GM23338 (cell line): ENCODE data around the gene PAK1. TPM values are rescaled to one million over a fixed set of nuclear protein-coding genes. Genes with fewer than 3 reads are reported as not detected.

Source experiments
- ATAC-seq: fragments of 200-7000 bp; cut with Tn5 transposase; 3 replicates; pipeline ENCODE4 v1.9.1; 2020
- DNase-seq: peaks from one replicate; pipeline ENCODE4 v3.0.0-alpha.2; 2015; ENCODE audit warnings: low spot score
- H2AFZ ChIP-seq: fragments of 200-600 bp; sonication (generic); 2 replicates; pipeline ENCODE4 v1.8.0; 2016; ENCODE audit warnings: antibody characterized with exemption, mild to moderate bottlenecking, moderate library complexity
- H3F3A ChIP-seq: fragments of 200-600 bp; sonication (generic); replicated peaks from 2 replicates; pipeline ENCODE4 v1.8.0; 2017; ENCODE audit warnings: antibody characterized with exemption, mixed run types, low read depth
- H3K27ac ChIP-seq: fragments of 200-600 bp; sonication (generic); 2 replicates; pipeline ENCODE4 v1.6.1; 2016; ENCODE audit warnings: low read depth
- H3K27me3 ChIP-seq: fragments of 200-600 bp; sonication (generic); 2 replicates; pipeline ENCODE4 v1.8.0; 2016; ENCODE audit warnings: mild to moderate bottlenecking, mixed run types, moderate library complexity; ENCODE audit not compliant: insufficient read depth
- H3K36me3 ChIP-seq: fragments of 200-600 bp; sonication (generic); 2 replicates; pipeline ENCODE4 v1.8.0; 2016; ENCODE audit warnings: mild to moderate bottlenecking; ENCODE audit not compliant: insufficient read depth
- H3K4me1 ChIP-seq: fragments of 200-600 bp; sonication (generic); 2 replicates; pipeline ENCODE4 v1.8.0; 2016; ENCODE audit warnings: mild to moderate bottlenecking, moderate library complexity; ENCODE audit not compliant: insufficient read depth
- H3K4me2 ChIP-seq: fragments of 200-600 bp; sonication (generic); 2 replicates; pipeline ENCODE4 v1.7.1; 2017; ENCODE audit warnings: mixed run types
- H3K4me3 ChIP-seq: fragments of 200-600 bp; sonication (generic); 2 replicates; pipeline ENCODE4 v1.6.1; 2016; ENCODE audit warnings: mixed run types
- H3K79me2 ChIP-seq: fragments of 200-600 bp; sonication (generic); replicated peaks from 2 replicates; pipeline ENCODE4 v1.8.0; 2017; ENCODE audit warnings: mild to moderate bottlenecking; ENCODE audit not compliant: insufficient read depth
- H3K9me2 ChIP-seq: fragments of 200-600 bp; sonication (generic); 2 replicates; pipeline ENCODE4 v1.8.0; 2017; ENCODE audit not compliant: insufficient read depth
- H4K20me1 ChIP-seq: fragments of 200-600 bp; sonication (generic); replicated peaks from 2 replicates; pipeline ENCODE4 v1.8.0; 2017; ENCODE audit warnings: mild to moderate bottlenecking; ENCODE audit not compliant: insufficient read depth
- H3K27ac Mint-ChIP-seq: 2 replicates; pipeline ENCODE4 v1.8.0; 2020; ENCODE audit warnings: inconsistent platforms, mild to moderate bottlenecking, moderate library complexity, mixed read lengths
- H3K27me3 Mint-ChIP-seq: 3 replicates; pipeline ENCODE4 v1.8.0; 2022; ENCODE audit warnings: low read depth, mild to moderate bottlenecking, moderate library complexity, mixed read lengths, inconsistent platforms; ENCODE audit not compliant: insufficient read depth, poor library complexity
- H3K36me3 Mint-ChIP-seq: 3 replicates; pipeline ENCODE4 v1.8.0; 2021; ENCODE audit warnings: low read depth, mild to moderate bottlenecking, inconsistent platforms, moderate library complexity, mixed read lengths
- H3K4me1 Mint-ChIP-seq: 3 replicates; pipeline ENCODE4 v1.8.0; 2020; ENCODE audit warnings: mild to moderate bottlenecking, inconsistent platforms, mixed read lengths
- H3K4me3 Mint-ChIP-seq: 3 replicates; pipeline ENCODE4 v1.8.0; 2021; ENCODE audit warnings: moderate library complexity, mild to moderate bottlenecking, inconsistent platforms, mixed read lengths
- H3K9me3 Mint-ChIP-seq: 3 replicates; pipeline ENCODE4 v1.8.0; 2020; ENCODE audit warnings: moderate library complexity, mild to moderate bottlenecking, inconsistent platforms, mixed read lengths
- CREB1 ChIP-seq: fragments of 250-450 bp; sonication (Bioruptor Pico); IDR thresholded peaks from 2 replicates; pipeline ENCODE4 v1.5.0; 2020; ENCODE audit warnings: low read depth, mild to moderate bottlenecking, moderate library complexity
- CTCF ChIP-seq, 2 experiments: fragments of 200-600 bp in 1 of 2; sonication (generic) in 1 of 2; conservative IDR thresholded peaks; 2 replicates each; pipeline versions ENCODE4 v1.5.1 to v1.6.1; 2016 to 2017; ENCODE audit warnings: antibody characterized with exemption in 2 of 2, low read depth in 2 of 2, mild to moderate bottlenecking in 2 of 2, moderate library complexity in 1 of 2
- JUNB ChIP-seq: IDR thresholded peaks from one replicate; pipeline ENCODE4 v1.6.1; 2016; ENCODE audit warnings: antibody characterized with exemption; ENCODE audit not compliant: unreplicated experiment
- NANOG ChIP-seq: IDR thresholded peaks from 2 replicates; pipeline ENCODE4 v1.6.1; 2016; ENCODE audit warnings: antibody characterized with exemption, borderline replicate concordance
- POLR2AphosphoS5 ChIP-seq: IDR thresholded peaks from 2 replicates; pipeline ENCODE4 v1.6.1; 2016; ENCODE audit warnings: antibody characterized with exemption, low read depth
- STAT1 ChIP-seq: IDR thresholded peaks from one replicate; pipeline ENCODE4 v1.6.1; 2016; ENCODE audit warnings: antibody characterized with exemption; ENCODE audit not compliant: unreplicated experiment
- ZNF331 ChIP-seq: fragments of 250-450 bp; sonication (Bioruptor Pico); IDR thresholded peaks from 2 replicates; pipeline ENCODE4 v1.5.0; 2020; ENCODE audit warnings: low read depth, mild to moderate bottlenecking, moderate library complexity
- polyA plus RNA-seq: library from polyadenylated mRNA; unstranded; fragments of >200 nt; fragmentation: Nextera tagmentation; extraction: Ambion mirVana; gene quantifications from 2 replicates; pipeline ENCODE4 v1.2.1, GENCODE V29; 2016
- total RNA-seq: library from RNA; depleted of rRNA; stranded (reverse); fragments of >200 nt; shearing (Covaris generic); gene quantifications from 2 replicates; pipeline ENCODE4 v1.2.3, GENCODE V29; 2014
- TF ChIP-seq, protein P1 (sequence below): IDR thresholded peaks from 2 replicates; pipeline ENCODE4 v1.6.1; 2016; ENCODE audit warnings: antibody characterized with exemption
- TF ChIP-seq, protein P2 (sequence below): fragments of 250-450 bp; sonication (Bioruptor Pico); IDR thresholded peaks from 2 replicates; pipeline ENCODE4 v1.5.0; 2020; ENCODE audit warnings: mild to moderate bottlenecking, moderate library complexity

PAK1 gene
- total and polyA plus RNA-seq, 2 experiments from 2014 or later: 102 to 175 TPM

- Mint-ChIP-seq H3K27me3 (peaks cover 8% of the 10 kb centered on the region), H3K36me3 (no peaks in the 10 kb centered on the region; the same call in 1 of the 3 replicates), H3K9me3 (no peaks in the 10 kb centered on the region), H3K27ac (no peak overlapping the region), H3K4me1 (peaks cover 61% of the 10 kb centered on the region), H3K4me3 (no peak overlapping the region)
- ATAC-seq (no peak), DNase-seq (no peak)
- peaks cover 100% of the 10 kb centered on the region for H3K79me2 ChIP-seq
- H3K4me2 ChIP-seq: no peak overlapping the region
- no peak overlapping the region for H3K27ac ChIP-seq
- TF ChIP-seq NANOG (no peak), JUNB (no peak), STAT1 (no peak), CTCF (conservative IDR thresholded peaks at IDR 0.05; ENCODE audit: low read depth in 2 of 2) (no peak), ZNF331 (CRISPR knock-in tag) (no peak), POLR2AphosphoS5 (no peak)
- TF ChIP-seq, protein P1, sequence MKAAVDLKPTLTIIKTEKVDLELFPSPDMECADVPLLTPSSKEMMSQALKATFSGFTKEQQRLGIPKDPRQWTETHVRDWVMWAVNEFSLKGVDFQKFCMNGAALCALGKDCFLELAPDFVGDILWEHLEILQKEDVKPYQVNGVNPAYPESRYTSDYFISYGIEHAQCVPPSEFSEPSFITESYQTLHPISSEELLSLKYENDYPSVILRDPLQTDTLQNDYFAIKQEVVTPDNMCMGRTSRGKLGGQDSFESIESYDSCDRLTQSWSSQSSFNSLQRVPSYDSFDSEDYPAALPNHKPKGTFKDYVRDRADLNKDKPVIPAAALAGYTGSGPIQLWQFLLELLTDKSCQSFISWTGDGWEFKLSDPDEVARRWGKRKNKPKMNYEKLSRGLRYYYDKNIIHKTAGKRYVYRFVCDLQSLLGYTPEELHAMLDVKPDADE: no peak
- H2AFZ ChIP-seq: no peak overlapping the region
- H3K27me3 ChIP-seq: no peaks in the 10 kb centered on the region
- no peaks in the 10 kb centered on the region for H3F3A ChIP-seq
- peaks cover 9% of the 10 kb centered on the region for H3K9me2 ChIP-seq
- H3K36me3 ChIP-seq: no peaks in the 10 kb centered on the region
- peaks cover 43% of the 10 kb centered on the region for H3K4me1 ChIP-seq
- H4K20me1 ChIP-seq: no peaks in the 10 kb centered on the region; the same call in 1 of the 2 replicates
- no peak overlapping the region for H3K4me3 ChIP-seq
Observed at GRCh38 chr11:77442394-77443053, 31.4 kb downstream of the PAK1 start.

GRCh38 chr11:77441426-77441825 lies 32.5 kb downstream of the PAK1 start:
- ATAC-seq: no peak
- H2AFZ ChIP-seq: no peak overlapping the region
- TF ChIP-seq, protein P2, sequence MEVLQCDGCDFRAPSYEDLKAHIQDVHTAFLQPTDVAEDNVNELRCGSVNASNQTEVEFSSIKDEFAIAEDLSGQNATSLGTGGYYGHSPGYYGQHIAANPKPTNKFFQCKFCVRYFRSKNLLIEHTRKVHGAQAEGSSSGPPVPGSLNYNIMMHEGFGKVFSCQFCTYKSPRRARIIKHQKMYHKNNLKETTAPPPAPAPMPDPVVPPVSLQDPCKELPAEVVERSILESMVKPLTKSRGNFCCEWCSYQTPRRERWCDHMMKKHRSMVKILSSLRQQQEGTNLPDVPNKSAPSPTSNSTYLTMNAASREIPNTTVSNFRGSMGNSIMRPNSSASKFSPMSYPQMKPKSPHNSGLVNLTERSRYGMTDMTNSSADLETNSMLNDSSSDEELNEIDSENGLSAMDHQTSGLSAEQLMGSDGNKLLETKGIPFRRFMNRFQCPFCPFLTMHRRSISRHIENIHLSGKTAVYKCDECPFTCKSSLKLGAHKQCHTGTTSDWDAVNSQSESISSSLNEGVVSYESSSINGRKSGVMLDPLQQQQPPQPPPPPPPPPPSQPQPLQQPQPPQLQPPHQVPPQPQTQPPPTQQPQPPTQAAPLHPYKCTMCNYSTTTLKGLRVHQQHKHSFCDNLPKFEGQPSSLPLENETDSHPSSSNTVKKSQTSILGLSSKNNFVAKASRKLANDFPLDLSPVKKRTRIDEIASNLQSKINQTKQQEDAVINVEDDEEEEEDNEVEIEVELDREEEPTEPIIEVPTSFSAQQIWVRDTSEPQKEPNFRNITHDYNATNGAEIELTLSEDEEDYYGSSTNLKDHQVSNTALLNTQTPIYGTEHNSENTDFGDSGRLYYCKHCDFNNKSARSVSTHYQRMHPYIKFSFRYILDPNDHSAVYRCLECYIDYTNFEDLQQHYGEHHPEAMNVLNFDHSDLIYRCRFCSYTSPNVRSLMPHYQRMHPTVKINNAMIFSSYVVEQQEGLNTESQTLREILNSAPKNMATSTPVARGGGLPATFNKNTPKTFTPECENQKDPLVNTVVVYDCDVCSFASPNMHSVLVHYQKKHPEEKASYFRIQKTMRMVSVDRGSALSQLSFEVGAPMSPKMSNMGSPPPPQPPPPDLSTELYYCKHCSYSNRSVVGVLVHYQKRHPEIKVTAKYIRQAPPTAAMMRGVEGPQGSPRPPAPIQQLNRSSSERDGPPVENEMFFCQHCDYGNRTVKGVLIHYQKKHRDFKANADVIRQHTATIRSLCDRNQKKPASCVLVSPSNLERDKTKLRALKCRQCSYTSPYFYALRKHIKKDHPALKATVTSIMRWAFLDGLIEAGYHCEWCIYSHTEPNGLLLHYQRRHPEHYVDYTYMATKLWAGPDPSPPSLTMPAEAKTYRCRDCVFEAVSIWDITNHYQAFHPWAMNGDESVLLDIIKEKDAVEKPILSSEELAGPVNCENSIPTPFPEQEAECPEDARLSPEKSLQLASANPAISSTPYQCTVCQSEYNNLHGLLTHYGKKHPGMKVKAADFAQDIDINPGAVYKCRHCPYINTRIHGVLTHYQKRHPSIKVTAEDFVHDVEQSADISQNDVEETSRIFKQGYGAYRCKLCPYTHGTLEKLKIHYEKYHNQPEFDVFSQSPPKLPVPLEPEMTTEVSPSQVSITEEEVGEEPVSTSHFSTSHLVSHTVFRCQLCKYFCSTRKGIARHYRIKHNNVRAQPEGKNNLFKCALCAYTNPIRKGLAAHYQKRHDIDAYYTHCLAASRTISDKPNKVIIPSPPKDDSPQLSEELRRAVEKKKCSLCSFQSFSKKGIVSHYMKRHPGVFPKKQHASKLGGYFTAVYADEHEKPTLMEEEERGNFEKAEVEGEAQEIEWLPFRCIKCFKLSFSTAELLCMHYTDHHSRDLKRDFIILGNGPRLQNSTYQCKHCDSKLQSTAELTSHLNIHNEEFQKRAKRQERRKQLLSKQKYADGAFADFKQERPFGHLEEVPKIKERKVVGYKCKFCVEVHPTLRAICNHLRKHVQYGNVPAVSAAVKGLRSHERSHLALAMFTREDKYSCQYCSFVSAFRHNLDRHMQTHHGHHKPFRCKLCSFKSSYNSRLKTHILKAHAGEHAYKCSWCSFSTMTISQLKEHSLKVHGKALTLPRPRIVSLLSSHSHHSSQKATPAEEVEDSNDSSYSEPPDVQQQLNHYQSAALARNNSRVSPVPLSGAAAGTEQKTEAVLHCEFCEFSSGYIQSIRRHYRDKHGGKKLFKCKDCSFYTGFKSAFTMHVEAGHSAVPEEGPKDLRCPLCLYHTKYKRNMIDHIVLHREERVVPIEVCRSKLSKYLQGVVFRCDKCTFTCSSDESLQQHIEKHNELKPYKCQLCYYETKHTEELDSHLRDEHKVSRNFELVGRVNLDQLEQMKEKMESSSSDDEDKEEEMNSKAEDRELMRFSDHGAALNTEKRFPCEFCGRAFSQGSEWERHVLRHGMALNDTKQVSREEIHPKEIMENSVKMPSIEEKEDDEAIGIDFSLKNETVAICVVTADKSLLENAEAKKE (CRISPR knock-in tag): no peak
- no peak for TF ChIP-seq CTCF (conservative IDR thresholded peaks at IDR 0.05; ENCODE audit: low read depth in 2 of 2)
- TF ChIP-seq CREB1 (CRISPR knock-in tag): no peak
- TF ChIP-seq POLR2AphosphoS5: no peak

More at GRCh38 chr11:77441426-77441825, 32.5 kb downstream of the PAK1 start:
- Histone ChIP-seq H3K4me2 (no peak overlapping the region), H4K20me1 (no peaks in the 10 kb centered on the region; the same call in 1 of the 2 replicates), H3K27ac (no peak overlapping the region), H3K4me1 (peaks cover 43% of the 10 kb centered on the region), H3K79me2 (peaks cover 100% of the 10 kb centered on the region), H3K9me2 (peaks cover 9% of the 10 kb centered on the region), H3F3A (no peaks in the 10 kb centered on the region), H3K4me3 (no peak overlapping the region), H3K36me3 (no peaks in the 10 kb centered on the region), H3K27me3 (no peaks in the 10 kb centered on the region)
- peaks cover 51% of the 10 kb centered on the region for H3K4me1 Mint-ChIP-seq
- no peaks in the 10 kb centered on the region for H3K9me3 Mint-ChIP-seq
- peaks cover 8% of the 10 kb centered on the region for H3K27me3 Mint-ChIP-seq
- H3K36me3 Mint-ChIP-seq: no peaks in the 10 kb centered on the region; the same call in 2 of the 3 replicates
- H3K27ac Mint-ChIP-seq: no peak overlapping the region
- DNase-seq: no peak
- H3K4me3 Mint-ChIP-seq: no peak overlapping the region
